H1 (cell line): ENCODE results near the gene ANAPC2. TPM values are rescaled to one million over a fixed set of nuclear protein-coding genes. Genes with fewer than 3 reads are reported as not detected.
A peak's percentile ranks its signal among the peaks of the same experiment; 100 is the strongest.

ENCODE experiments used
- CBX8 ChIP-seq: fragments of 300-800, 300-1000 bp; sonication (generic); IDR thresholded peaks from 2 replicates; pipeline ENCODE4 v1.7.1; 2016; ENCODE audit warnings: low read depth, low read length, borderline replicate concordance
- CTCF ChIP-seq, 3 experiments: IDR thresholded peaks; 1 replicate in 2 of 3; 2 replicates in 1 of 3; pipeline versions ENCODE4 v1.5.1 to v1.6.1; 2011; ENCODE audit warnings: low read length in 3 of 3, mild to moderate bottlenecking in 3 of 3, inconsistent platforms in 2 of 3, low read depth in 1 of 3, moderate library complexity in 1 of 3; ENCODE audit not compliant: insufficient read depth in 1 of 3; ENCODE audit errors: control extremely low read depth in 1 of 3
- E2F6 ChIP-seq: IDR thresholded peaks from 2 replicates; pipeline ENCODE4 v1.6.1; 2012; ENCODE audit warnings: inconsistent platforms
- MAX ChIP-seq: IDR thresholded peaks from 2 replicates; pipeline ENCODE4 v1.6.1; 2012; ENCODE audit warnings: inconsistent platforms
- SAP30 ChIP-seq: fragments of 300-600 bp; sonication (generic); IDR thresholded peaks from 2 replicates; pipeline ENCODE4 v1.7.1; 2012; ENCODE audit warnings: low read length, moderate library complexity, mild to moderate bottlenecking, inconsistent platforms; ENCODE audit not compliant: insufficient read depth, insufficient replicate concordance
- TAF7 ChIP-seq: optimal IDR thresholded peaks from 2 replicates; pipeline ENCODE3; 2011; ENCODE audit warnings: low read depth, mild to moderate bottlenecking, inconsistent platforms, low read length, moderate library complexity, borderline replicate concordance
- USF2 ChIP-seq: IDR thresholded peaks from 2 replicates; pipeline ENCODE4 v1.6.1; 2011; ENCODE audit warnings: low read length, improper control_type of control experiment
- polyA plus RNA-seq, 7 experiments: library from polyadenylated mRNA; depleted of rRNA in 3 of 7; stranded (reverse) in 5 of 7; unstranded in 2 of 7; fragments of >200 nt in 5 of 7; fragments of 200-250 nt in 2 of 7; gene quantifications; 1 replicate in 5 of 7; 2 replicates in 1 of 7; 4 replicates in 1 of 7; pipeline versions ENCODE4 v1.2.1 to v1.2.3, GENCODE V29; 2011 to 2013; ENCODE audit warnings: missing spikeins in 2 of 7, mixed read lengths in 2 of 7
- total RNA-seq: library from RNA; stranded (reverse); fragmentation: NEBNext Ultra II Directional; extraction: Animal tissue kit (Norgen Biotek cat#: 25700); gene quantifications from 2 replicates; pipeline ENCODE4 v1.2.1, GENCODE V29; 2021

Gene ANAPC2
- total and polyA plus RNA-seq, 2 of the 8 experiments (the other 6 are each of a cell fraction or from before 2014, with no cell fraction given), result 30.2 to 37.7 TPM

GRCh38 chr9:137161558-137162486 lies 26.5 kb downstream of the ANAPC2 start (continued):
- TF ChIP-seq USF2 (no peak), SAP30 (no peak), CBX8 (no peak), MAX (peak; percentile 74), E2F6 (peak; percentile 3; the same call in 1 of the 2 replicates), TAF7 (no peak), CTCF (IDR thresholded peaks at IDR 0.05; ENCODE audit: control extremely low read depth in 1 of 3, insufficient read depth in 1 of 3, low read depth in 1 of 3, low read length in 3 of 3) (no peak)
